ENCODE measurements around the gene CACNA1G. TPM values are rescaled to one million over a fixed set of nuclear protein-coding genes. Genes with fewer than 3 reads are reported as not detected.

The CACNA1G gene
- total RNA-seq, 3 donors from 2014 or later (not counting 1 experiment from before 2014, with no cell fraction given) = not detected

GRCh38 chr17:50603340-50603739 is 42.8 kb downstream of the CACNA1G start:
- H3K27me3 ChIP-seq (ENCODE audit: control insufficient read depth, insufficient read depth, low read length) = no peaks in the 10 kb centered on the region
- no peaks in the 10 kb centered on the region for H3K36me3 ChIP-seq (ENCODE audit: control insufficient read depth, insufficient read depth, low read length)
- no peaks in the 10 kb centered on the region for H3K4me1 Mint-ChIP-seq
- no peaks in the 10 kb centered on the region for H3K36me3 Mint-ChIP-seq
- no peaks in the 10 kb centered on the region for H3K4me1 ChIP-seq (ENCODE audit: control insufficient read depth, insufficient read depth, low read length)
- H3K27ac Mint-ChIP-seq = no peak overlapping the region
- WGBS (ENCODE audit: insufficient coverage) = 69% methylated on average over 9 of the region's 9 CpGs
- no peaks in the 10 kb centered on the region for H3K9me3 Mint-ChIP-seq
- peak in 1 of 2 donors; percentile 16 for DNase-seq
- no peak overlapping the region for H3K4me3 Mint-ChIP-seq
- no peak for ATAC-seq
- H3K4me3 ChIP-seq (ENCODE audit: low read length) = no peak overlapping the region
- TF ChIP-seq CTCF (IDR thresholded peaks at IDR 0.05) = no peak
- no peaks in the 10 kb centered on the region for H3K9me3 ChIP-seq (ENCODE audit: control insufficient read depth, insufficient read depth, low read length)
- intact Hi-C loops (cut with micrococcal nuclease) = no loop called here
- H3K27me3 Mint-ChIP-seq (ENCODE audit: low read depth in 2 of 2) = peaks cover 8 to 16% of the 10 kb centered on the region in 2 donors
- no peak overlapping the region for H3K27ac ChIP-seq (ENCODE audit: low read length)

- H3K36me3 Mint-ChIP-seq = no peaks in the 10 kb centered on the region
- H3K27me3 Mint-ChIP-seq (ENCODE audit: low read depth in 2 of 2) = peaks cover 8 to 16% of the 10 kb centered on the region in 2 donors
- no peaks in the 10 kb centered on the region for H3K27me3 ChIP-seq (ENCODE audit: control insufficient read depth, insufficient read depth, low read length)
These were observed 44.0 kb downstream of the CACNA1G start for GRCh38 chr17:50604513-50604912.

GRCh38 chr17:50605429-50605828 is 44.9 kb downstream of the CACNA1G start:
- intact Hi-C loops (cut with micrococcal nuclease) = no loop called here
- no peak overlapping the region for H3K4me3 Mint-ChIP-seq
- no peak for DNase-seq
- H3K36me3 Mint-ChIP-seq = no peaks in the 10 kb centered on the region
- H3K4me1 ChIP-seq (ENCODE audit: control insufficient read depth, insufficient read depth, low read length) = no peaks in the 10 kb centered on the region
- TF ChIP-seq CTCF (IDR thresholded peaks at IDR 0.05) = no peak
- no peaks in the 10 kb centered on the region for H3K27me3 ChIP-seq (ENCODE audit: control insufficient read depth, insufficient read depth, low read length)
- H3K9me3 ChIP-seq (ENCODE audit: control insufficient read depth, insufficient read depth, low read length) = no peaks in the 10 kb centered on the region
- H3K36me3 ChIP-seq (ENCODE audit: control insufficient read depth, insufficient read depth, low read length) = no peaks in the 10 kb centered on the region
- H3K9me3 Mint-ChIP-seq = no peaks in the 10 kb centered on the region
- WGBS (ENCODE audit: insufficient coverage) = 55% methylated on average over 9 of the region's 10 CpGs
- peaks cover 8 to 22% of the 10 kb centered on the region in 2 donors for H3K27me3 Mint-ChIP-seq (ENCODE audit: low read depth in 2 of 2)
- no peak overlapping the region for H3K4me3 ChIP-seq (ENCODE audit: low read length)
- H3K4me1 Mint-ChIP-seq = no peaks in the 10 kb centered on the region
- no peak overlapping the region for H3K27ac Mint-ChIP-seq
- no peak for ATAC-seq
- H3K27ac ChIP-seq (ENCODE audit: low read length) = no peak overlapping the region

More at GRCh38 chr17:50604513-50604912, 44.0 kb downstream of the CACNA1G start:
- Histone ChIP-seq H3K4me1 (ENCODE audit: control insufficient read depth, insufficient read depth, low read length) (no peaks in the 10 kb centered on the region), H3K4me3 (ENCODE audit: low read length) (no peak overlapping the region), H3K9me3 (ENCODE audit: control insufficient read depth, insufficient read depth, low read length) (no peaks in the 10 kb centered on the region), H3K27ac (ENCODE audit: low read length) (no peak overlapping the region), H3K36me3 (ENCODE audit: control insufficient read depth, insufficient read depth, low read length) (no peaks in the 10 kb centered on the region)
- Mint-ChIP-seq H3K4me3 (no peak overlapping the region), H3K27ac (no peak overlapping the region), H3K4me1 (no peaks in the 10 kb centered on the region), H3K9me3 (no peaks in the 10 kb centered on the region)
- intact Hi-C loops (cut with micrococcal nuclease) = no loop called here
- WGBS (ENCODE audit: insufficient coverage) = 19% methylated on average over 13 of the region's 13 CpGs
- no peak for ATAC-seq
- no peak for TF ChIP-seq CTCF (IDR thresholded peaks at IDR 0.05)
- DNase-seq = no peak

GRCh38 chr17:50607522-50608175 is 47.1 kb downstream of the CACNA1G start:
- WGBS (ENCODE audit: insufficient coverage) = 75% methylated on average over 15 of the region's 19 CpGs
- intact Hi-C loops (cut with micrococcal nuclease) = no loop called here

More at GRCh38 chr17:50607522-50608175, 47.1 kb downstream of the CACNA1G start:
- DNase-seq (no peak), ATAC-seq (no peak)
- no peak for TF ChIP-seq CTCF (IDR thresholded peaks at IDR 0.05)
- Histone ChIP-seq H3K27me3 (ENCODE audit: control insufficient read depth, insufficient read depth, low read length) (no peaks in the 10 kb centered on the region), H3K4me3 (ENCODE audit: low read length) (no peak overlapping the region), H3K36me3 (ENCODE audit: control insufficient read depth, insufficient read depth, low read length) (no peaks in the 10 kb centered on the region), H3K27ac (ENCODE audit: low read length) (no peak overlapping the region), H3K4me1 (ENCODE audit: control insufficient read depth, insufficient read depth, low read length) (no peaks in the 10 kb centered on the region), H3K9me3 (ENCODE audit: control insufficient read depth, insufficient read depth, low read length) (no peaks in the 10 kb centered on the region)
- H3K27ac Mint-ChIP-seq = no peak overlapping the region
- H3K4me3 Mint-ChIP-seq = no peak overlapping the region
- peaks cover 8 to 18% of the 10 kb centered on the region in 2 donors for H3K27me3 Mint-ChIP-seq (ENCODE audit: low read depth in 2 of 2)
- H3K9me3 Mint-ChIP-seq = no peaks in the 10 kb centered on the region
- H3K36me3 Mint-ChIP-seq = no peaks in the 10 kb centered on the region
- no peaks in the 10 kb centered on the region for H3K4me1 Mint-ChIP-seq
